Measurements from ENCODE around the gene MFSD8. TPM values are rescaled to one million over a fixed set of nuclear protein-coding genes. Genes with fewer than 3 reads are reported as not detected.
A peak's percentile ranks its signal among the peaks of the same experiment; 100 is the strongest.
"Not testable (repeated sequence)": the region's sequence is repeated elsewhere in the genome, so short reads cannot be mapped to it uniquely, and the experiment has no call there.

Gene MFSD8, protein sequence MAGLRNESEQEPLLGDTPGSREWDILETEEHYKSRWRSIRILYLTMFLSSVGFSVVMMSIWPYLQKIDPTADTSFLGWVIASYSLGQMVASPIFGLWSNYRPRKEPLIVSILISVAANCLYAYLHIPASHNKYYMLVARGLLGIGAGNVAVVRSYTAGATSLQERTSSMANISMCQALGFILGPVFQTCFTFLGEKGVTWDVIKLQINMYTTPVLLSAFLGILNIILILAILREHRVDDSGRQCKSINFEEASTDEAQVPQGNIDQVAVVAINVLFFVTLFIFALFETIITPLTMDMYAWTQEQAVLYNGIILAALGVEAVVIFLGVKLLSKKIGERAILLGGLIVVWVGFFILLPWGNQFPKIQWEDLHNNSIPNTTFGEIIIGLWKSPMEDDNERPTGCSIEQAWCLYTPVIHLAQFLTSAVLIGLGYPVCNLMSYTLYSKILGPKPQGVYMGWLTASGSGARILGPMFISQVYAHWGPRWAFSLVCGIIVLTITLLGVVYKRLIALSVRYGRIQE
- 10 to 100 TPM; 22.8 to 24.4 TPM for total RNA-seq
- long read RNA-seq, donor 1, partial matches to known transcripts, result 0 of 2 reads
- long read RNA-seq, donor 1, other reads (novel, unspliced or antisense), result 1 of 2 reads
- long read RNA-seq, donor 2, full-length matches to known transcripts, result 10 of 13 reads
- long read RNA-seq, donor 2, partial matches to known transcripts, result 2 of 13 reads
- long read RNA-seq, donor 2, other reads (novel, unspliced or antisense), result 1 of 13 reads

DNA sequence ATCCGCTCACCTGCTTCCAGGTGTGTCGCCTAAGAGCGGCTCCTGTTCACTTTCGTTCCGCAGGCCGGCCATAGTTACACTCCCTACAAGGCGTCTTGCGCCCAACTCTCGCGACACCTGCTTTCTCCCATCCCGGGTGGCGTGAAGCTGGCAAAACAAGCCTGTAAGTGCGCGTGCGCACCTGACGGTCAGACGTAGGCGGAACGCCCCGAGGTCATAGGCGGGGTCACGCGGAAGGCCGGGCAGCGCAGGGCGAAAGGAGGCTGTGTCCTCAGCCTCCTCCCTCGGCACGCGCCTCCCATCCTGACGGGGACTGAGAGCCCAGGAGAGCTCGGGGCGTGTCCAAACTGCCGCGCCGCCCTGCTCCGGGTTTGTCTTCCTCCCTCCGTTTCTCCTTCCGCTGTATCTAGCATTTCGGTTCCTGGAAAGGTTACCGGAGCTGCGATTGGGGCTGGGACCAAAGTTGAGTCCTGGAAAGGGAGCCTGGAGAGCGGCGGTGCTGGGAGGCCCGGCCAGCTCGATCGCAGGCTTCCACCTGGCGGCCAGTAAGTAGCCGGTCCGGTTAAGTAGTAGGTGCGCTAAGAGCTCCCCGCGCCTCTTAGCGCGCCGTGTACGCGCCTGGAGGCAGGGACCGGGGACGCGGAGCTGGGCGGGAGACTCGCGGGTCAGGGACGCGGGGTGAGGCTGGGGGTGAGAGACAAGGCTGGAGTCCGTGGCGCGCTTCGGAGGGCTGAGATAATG is at the start of gene MFSD8, which contains the start of gene ABHD18:
TSS of gene MFSD8 (minus strand) at position 112 of the 741 bp plus-strand sequence. CDS start at position 72, 40 bp downstream.
TSS of gene ABHD18 (plus strand) at position 345 of the 741 bp plus-strand sequence. CDS start 17,550 bp downstream, outside the sequence.
- DNase-seq (ENCODE audit: low spot score), result peak; percentile 100
- intact Hi-C loops (cut with DNase I), result no loop called here

GRCh38 chr4:128009428-128009827 is 44.5 kb upstream of the MFSD8 start:
- intact Hi-C loops (cut with DNase I), result no loop called here
- DNase-seq (ENCODE audit: low spot score), result no peak

GRCh38 chr4:128006592-128006991 is 41.6 kb upstream of the MFSD8 start:
- intact Hi-C loops (cut with DNase I), result no loop called here
- DNase-seq (ENCODE audit: low spot score), result no peak

- no peak for DNase-seq (ENCODE audit: low spot score)
- intact Hi-C loops (cut with DNase I), result no loop called here
These were observed 32.8 kb upstream of the MFSD8 start for GRCh38 chr4:127997534-127998388.

DNA sequence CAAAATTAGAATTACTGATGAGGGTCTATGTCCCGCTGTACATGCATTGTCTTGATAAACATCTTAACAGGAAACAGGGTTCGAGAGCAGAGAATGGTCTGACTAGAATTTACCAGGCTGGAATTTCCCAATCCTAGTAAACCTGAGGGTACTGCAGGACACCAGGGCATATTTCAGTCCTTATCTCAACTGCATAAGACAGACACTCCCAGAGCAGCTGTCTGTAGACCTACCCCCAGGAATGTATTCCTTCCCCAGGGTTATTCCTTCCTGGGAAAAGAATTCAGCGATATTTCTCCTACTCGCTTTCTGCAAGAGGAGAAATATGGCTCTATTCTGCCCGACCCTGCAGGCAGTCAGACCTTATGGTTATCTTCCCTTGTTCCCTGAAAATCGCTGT is 31.5 kb upstream of the MFSD8 start:
- intact Hi-C loops (cut with DNase I); DNase-seq (ENCODE audit: low spot score): not testable (repeated sequence)

DNA sequence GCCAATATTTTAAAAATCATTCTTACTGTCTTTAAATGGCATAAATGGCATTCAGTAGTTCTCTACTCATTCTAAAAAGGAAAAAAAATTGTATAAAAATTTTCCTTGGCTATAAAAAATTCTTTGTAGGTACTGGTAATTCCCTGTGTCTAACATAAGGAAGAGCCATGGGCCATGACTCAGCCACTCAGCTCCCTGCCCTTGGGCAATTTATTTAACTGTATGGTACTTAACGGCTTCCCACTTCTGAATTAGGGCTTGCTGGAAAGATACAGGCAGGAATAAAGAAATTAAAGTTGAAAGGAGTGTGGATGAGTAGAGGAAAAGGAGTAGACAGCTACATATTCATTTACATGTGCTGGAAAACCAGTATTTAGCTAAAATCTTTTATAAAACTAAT is 30.8 kb upstream of the MFSD8 start:
- no peak for DNase-seq (ENCODE audit: low spot score)
- intact Hi-C loops (cut with DNase I), result no loop called here

DNA sequence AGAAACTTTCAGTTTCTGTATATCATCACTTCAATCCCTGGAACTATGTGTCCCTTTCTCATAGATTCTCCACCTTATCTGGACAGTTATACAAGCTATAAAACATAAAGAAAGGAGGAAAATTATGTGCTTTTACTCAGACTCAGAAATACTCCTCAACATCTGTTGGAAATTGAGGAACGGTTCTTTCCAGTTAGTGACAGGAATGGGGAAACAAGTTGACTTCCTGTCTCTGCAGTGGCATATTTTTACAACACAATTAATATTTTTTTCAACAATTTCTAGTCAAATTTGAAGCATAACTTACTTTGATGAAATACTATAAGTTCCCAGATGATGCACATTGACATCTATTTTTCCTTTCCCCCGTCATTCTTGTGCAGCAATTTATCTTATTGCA is 28.2 kb upstream of the MFSD8 start:
- DNase-seq (ENCODE audit: low spot score), result no peak
- intact Hi-C loops (cut with DNase I), result no loop called here

- no peak for DNase-seq (ENCODE audit: low spot score)
- intact Hi-C loops (cut with DNase I), result no loop called here
These were observed 23.7 kb upstream of the MFSD8 start for GRCh38 chr4:127988638-127989037.

GRCh38 chr4:127985989-127986388 is 21.0 kb upstream of the MFSD8 start:
- no peak for DNase-seq (ENCODE audit: low spot score)
- intact Hi-C loops (cut with DNase I), result no loop called here

- DNase-seq (ENCODE audit: low spot score), result no peak
- intact Hi-C loops (cut with DNase I), result no loop called here
These were observed 17.5 kb upstream of the MFSD8 start for GRCh38 chr4:127982445-127982844.

GRCh38 chr4:127978930-127979329 is 14.0 kb upstream of the MFSD8 start:
- intact Hi-C loops (cut with DNase I), result loop anchor here in 1 of 2 donors (5.0 kb wide), 1 partner anchor 257 kb away; no protein-coding TSS in a partner anchor
- DNase-seq (ENCODE audit: low spot score), result no peak

GRCh38 chr4:127975121-127975770 is 10.3 kb upstream of the MFSD8 start:
- no peak for DNase-seq (ENCODE audit: low spot score)
- intact Hi-C loops (cut with DNase I), result loop anchor here in 1 of 2 donors (5.0 kb wide), 1 partner anchor 253 kb away; no protein-coding TSS in a partner anchor

DNA sequence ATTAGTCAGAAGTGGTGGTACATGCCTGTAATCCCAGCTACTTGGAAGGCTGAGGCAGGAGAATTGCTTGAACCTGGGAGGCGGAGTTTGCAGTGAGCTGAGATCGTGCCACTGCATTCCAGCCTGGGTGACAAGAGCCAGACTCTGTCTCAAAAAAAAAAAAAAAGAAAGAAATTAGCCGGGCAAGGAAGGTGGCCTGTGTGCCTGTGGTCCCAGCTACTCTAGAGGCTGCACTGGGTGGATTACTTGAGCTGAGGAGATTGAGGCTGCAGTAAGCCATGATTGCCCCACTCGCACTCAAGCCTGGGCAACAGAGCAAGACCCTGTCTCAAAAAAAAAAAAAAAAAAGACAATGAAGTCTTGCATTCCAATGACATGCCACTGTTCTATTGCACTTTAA is 6.0 kb upstream of the MFSD8 start:
- DNase-seq (ENCODE audit: low spot score); intact Hi-C loops (cut with DNase I): not testable (repeated sequence)

DNA sequence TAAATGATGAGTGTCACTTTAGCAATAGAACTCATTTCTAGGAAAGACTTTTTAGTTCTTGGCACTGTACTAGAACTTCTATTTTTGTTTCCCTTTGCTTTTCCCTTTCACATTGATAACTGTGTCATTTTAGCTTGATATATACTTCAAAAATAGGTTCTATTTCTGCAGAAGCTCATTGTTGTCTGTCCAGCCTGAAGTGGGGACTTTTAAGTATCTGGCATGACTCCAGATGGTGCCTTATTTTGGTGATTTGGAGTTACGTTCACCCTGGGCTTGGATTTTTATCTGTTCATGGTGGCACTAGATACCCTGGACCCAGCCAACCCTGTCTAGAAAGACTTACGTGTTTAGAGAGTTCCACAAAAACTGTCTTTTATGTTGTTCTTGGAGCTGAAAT is 3.6 kb upstream of the MFSD8 start:
- intact Hi-C loops (cut with DNase I), result no loop called here
- no peak for DNase-seq (ENCODE audit: low spot score)

GRCh38 chr4:127967141-127967775 is 2.3 kb upstream of the MFSD8 start:
- no peak for DNase-seq (ENCODE audit: low spot score)
- intact Hi-C loops (cut with DNase I), result no loop called here

DNA sequence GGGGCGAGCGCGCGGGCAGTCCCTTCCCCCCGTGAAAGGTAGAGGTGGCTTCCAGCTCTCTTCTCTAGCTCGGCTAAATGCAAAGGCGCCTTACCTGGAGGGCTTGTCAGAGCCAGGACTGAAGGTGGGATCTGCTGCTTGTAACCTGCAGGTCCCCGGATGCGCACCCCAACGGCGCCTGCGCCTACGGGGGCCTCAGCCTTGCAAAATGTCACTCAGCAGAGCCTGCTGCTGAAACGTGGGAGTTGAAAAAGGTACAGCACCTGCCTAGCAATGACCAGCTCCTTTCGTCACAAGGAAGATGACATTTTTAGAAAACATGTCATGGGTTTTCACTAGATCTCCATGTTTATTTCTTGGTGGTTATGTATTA is 816 bp upstream of the MFSD8 start:
- intact Hi-C loops (cut with DNase I), result no loop called here
- no peak for DNase-seq (ENCODE audit: low spot score)

- intact Hi-C loops (cut with DNase I), result not testable (repeated sequence)
- peak; percentile 80 for DNase-seq (ENCODE audit: low spot score)
These were observed 429 bp downstream of the MFSD8 start for GRCh38 chr4:127964426-127965061.

Measured in posterior vena cava (tissue), 2 donors.